ENCODE results near the gene USP54.

The USP54 gene

DNA sequence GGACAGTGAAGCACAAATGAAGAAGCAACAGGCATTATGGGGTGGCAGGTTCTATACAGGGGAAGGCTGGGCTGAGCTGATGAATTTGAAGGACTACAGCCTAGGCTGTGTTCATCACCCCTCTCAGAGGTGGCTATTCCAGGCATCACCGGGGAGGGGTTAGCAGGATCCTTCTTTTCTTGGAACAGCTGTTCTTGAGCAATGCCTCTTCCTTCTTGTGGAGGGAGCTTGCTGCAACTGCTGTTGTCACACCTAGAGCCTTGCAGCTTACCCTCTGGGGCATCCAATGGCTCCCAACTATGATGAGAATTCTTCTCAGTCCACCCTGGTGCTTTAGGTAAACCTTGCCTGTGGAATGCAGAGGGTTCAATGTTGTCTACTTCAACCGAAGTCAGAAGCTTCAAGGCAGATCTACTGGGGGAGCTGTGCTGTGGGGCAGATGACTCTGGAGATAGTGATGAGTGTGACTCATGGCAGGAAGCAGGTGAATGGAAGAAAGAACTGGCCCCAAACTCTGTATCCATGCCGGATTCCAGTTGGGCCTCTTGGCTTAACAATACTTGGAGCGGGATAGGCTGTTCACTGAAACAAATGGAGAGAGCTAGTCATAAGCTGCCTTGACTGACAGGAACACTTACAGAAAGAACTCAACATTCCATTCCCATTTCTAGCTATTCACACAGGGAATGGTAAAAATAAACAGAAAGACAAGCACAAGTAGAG is 73.8 kb downstream of the USP54 start:
- DNase-seq: no peak

- DNase-seq: no peak
Observed at GRCh38 chr10:73512207-73512743, 78.9 kb downstream of the USP54 start.

GRCh38 chr10:73509695-73510094 is 81.4 kb downstream of the USP54 start:
- DNase-seq: no peak

- DNase-seq: no peak
Observed at GRCh38 chr10:73506491-73506890, 84.7 kb downstream of the USP54 start.

DNA sequence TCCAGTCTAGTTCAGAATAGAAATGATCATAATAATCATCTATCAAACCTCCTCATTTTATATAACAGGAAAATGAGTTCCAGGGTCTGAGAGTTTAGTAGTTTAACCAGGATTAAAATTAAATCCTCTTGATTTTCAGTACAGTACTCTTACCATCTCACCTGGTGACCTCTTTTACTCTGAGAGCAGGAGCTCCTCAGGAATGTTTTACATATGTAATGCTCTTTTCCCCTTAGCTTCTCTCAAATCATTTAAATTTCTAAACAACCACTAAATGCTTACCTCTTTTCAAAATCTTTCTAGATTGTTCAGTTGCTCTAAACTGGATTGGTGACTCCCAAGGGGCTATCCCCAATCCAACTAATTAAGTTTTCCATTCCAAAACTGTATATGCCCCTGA is 85.1 kb downstream of the USP54 start:
- no peak for DNase-seq

DNA sequence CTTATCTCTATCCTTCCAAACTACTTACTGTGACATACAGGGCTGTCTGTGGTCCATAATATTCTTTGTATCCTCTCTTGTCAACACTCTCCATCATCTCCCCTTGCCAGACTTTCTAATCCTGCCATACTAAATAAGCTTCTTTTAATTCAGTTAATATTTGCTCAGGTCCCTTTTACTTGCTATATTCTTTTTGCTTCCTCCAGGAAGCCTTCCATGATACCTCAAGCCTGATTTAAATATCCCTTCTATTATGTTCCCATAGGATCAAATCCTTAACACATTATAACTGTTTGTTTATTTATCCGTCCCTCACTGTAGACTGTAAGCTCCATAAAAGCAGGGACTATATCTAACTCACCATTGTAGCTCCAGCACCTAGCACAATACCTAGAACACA is 88.1 kb downstream of the USP54 start:
- no peak for DNase-seq

DNA sequence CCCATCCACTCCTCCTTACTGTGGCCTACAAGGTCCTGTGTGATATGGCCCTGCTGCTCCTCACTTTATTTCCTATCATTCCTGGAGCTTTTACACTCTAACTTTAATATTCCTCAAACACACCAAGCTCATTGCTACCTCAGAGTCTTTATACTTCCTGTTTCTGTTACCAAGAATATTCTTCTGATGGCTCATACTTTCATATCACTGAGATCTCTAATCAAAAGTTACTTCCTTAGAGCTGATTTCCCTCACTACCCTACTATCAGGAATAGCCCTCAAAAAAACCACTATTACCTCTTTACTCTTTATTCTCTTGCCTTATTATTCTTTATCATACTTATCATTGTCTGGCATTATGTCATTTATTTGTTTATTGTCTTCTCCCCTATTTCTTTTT is 89.5 kb downstream of the USP54 start:
- DNase-seq: no peak

DNA sequence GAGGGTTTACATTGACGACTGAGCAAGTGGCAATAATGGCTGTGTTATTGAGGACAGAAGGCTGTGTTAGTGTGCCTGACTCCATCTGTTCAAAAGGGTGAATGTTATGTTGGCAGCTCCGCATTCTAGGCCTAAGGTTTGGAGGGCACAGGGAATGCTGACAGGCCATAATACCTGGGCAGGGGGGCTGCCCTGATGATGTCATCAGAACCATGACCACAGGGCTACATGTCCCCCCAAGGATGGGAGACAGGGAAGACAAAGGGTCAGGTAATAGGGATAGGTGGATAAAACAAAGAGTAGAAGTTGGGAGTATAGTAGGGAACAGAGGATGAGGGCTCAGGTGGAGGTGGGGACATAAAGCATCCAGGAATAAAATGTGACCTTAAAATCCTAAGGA is 93.5 kb downstream of the USP54 start:
- DNase-seq: no peak

DNA sequence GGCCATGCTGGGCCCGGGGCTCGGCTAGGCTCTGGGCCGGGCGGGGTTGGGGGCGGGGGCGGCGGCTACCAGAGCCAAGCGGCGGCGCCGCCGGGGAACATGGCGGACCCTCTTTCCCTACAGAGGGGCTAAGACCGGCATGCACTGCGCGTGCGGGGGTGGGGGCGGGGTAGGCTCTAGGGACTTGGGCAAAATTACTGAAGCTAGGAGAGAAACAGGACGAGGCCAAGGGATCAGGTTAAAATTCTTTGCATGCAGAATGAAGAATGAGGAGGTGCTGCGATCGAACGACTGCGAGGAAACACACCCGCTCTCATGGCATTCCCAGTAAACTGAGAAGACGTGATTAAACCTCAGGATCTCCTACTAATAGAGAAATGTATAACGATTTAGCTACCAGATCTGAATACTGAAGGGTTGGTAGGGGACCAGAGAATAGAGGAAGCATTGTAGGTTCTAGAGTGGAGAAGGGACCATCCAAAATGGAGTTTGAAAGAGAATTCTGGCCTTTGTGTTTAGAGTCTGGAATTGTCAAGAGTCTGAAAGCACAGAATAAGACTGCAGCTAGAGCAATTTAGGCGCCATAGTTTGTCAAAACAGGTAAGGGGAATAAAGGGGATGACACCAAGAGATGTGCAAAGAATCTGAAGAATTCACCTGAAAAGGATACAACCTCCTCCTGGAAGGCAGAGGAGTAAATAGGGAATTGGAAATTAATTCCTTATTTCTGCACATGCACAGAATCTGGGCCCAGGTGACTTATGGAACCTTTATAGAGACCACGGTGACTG is 95.1 kb downstream of the USP54 start, which contains the start of gene PPP3CB:
Gene PPP3CB (minus strand): TSS at position 141 of the 791 bp plus-strand sequence. CDS start 135 bp downstream, at position 6.
- DNase-seq: peak; percentile 92

DNA sequence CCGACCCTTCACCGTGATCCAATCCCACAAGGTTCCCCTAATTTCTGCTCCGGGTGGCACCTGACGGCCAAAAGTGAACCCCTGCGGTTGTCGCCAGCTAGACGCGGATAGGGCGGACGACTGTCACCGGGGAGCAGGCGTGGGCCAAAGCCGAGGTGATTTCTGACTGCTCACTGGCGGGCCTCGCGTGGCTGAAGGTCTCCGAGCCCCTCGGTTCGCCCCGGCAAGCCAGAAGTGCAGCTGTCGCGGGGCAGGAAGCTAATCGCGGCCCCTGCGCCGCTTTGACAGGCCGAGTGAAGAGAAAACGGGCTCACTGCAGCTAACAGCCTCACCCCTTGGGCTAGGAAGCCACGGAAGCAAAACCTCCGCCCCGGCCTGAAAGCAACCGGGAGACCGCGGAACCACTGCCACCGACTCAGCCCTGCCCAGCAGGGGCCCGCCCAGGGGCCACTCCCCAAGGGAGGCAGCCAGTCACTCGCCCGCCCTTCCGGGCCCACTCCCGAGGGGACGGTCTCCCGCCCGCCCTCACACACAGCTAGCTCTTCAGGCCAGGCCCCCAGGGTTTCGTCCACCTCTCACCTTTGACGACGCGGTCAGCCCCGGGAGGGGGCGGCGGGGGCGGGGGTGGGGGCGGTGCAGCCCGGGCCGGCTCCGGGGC is 95.8 kb downstream of the USP54 start:
- DNase-seq: peak; percentile 77

DNA sequence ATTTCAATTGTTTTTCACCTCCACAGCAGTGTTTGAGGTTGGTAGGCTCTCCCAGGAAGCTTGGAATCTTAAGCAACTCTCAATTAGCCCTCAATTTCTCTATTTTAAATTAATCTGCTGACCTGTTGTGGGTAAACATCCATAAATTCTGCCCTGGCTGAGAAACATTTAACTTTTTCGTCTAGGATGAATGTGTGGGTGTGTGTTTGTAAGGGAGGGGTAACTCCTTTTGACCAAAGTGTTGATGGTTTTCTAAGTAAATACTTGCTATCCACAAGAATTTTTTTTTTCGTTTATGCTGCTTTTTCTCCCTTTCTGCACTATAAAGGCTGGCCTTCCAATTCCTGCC is 96.3 kb downstream of the USP54 start:
- no peak for DNase-seq

GRCh38 chr10:73494213-73494612 is 96.9 kb downstream of the USP54 start:
- DNase-seq: no peak

GRCh38 chr10:73493781-73494180 is 97.4 kb downstream of the USP54 start:
- no peak for DNase-seq

DNA sequence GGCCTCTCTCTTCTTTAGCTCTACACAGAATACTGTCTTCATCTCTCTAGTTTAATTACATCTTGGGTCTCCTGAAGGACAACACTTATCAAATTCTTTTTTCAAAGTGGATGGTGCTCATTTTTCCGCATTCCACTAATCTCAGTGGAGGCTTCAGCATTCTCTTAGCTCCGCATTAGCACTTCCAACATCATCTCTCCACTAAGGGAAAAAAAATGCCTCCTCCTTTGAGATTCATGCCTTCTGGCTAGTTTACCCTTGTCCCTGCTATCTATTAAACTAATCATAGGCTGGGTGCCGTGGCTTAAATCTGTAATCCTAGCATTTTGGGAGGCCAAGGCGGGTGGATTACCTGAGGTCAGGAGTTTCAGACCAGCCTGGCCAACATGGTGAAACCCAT is 104.5 kb downstream of the USP54 start:
- no peak for DNase-seq

GRCh38 chr10:73485320-73485719 is 105.8 kb downstream of the USP54 start:
- no peak for DNase-seq

DNA sequence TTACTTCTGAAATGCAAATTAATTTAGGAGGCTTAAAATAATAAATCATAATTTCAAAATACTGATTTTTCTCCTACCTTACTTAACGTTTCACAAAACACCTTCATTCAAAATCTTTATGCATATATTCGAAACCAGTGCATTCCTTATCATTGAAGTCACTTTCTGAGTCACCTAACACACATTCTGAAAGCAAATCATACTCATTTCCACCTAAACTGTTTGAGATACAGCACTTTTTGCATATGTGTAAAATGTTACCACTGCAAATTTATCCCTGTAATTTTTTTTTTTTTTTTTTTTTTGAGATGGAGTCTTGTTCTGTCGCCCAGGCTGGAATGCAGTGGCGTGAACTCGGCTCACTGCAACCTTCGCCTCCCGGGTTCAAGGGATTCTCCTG is 111.0 kb downstream of the USP54 start:
- no peak for DNase-seq

DNA sequence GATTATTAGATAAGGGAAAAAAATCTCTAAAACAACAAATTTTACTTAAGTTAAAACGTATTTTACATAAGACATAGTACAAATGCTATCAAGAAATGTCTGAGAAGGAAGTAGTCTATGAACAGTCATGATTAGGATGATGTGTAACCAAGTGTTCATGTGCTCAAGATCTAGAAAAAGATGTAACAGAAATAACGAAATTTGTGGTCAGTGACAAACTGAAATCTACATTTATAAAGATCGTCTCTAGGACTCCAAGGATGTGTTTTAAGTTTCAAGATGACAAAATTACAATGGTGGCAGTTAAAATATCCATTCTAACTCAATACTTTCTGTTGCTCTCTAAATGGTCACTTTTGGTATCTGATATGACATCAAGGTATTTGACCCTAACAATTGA is 112.5 kb downstream of the USP54 start:
- no peak for DNase-seq

GRCh38 chr10:73471226-73471625 is 119.9 kb downstream of the USP54 start:
- no peak for DNase-seq

- no peak for DNase-seq
Observed at GRCh38 chr10:73469579-73469978, 121.6 kb downstream of the USP54 start.

- DNase-seq: no peak
Observed at GRCh38 chr10:73467206-73467605, 123.9 kb downstream of the USP54 start.

GRCh38 chr10:73465978-73466726 is 125.0 kb downstream of the USP54 start:
- DNase-seq: no peak

GRCh38 chr10:73460897-73461296 is 130.2 kb downstream of the USP54 start:
- no peak for DNase-seq

Data from midbrain (tissue), 1 donor.